ENCODE results near the gene ZNF487. TPM values are rescaled to one million over a fixed set of nuclear protein-coding genes. Genes with fewer than 3 reads are reported as not detected.

The ZNF487 gene
- total and polyA plus RNA-seq, 2 of the 13 experiments (the other 11 are each of a cell fraction or from before 2014, with no cell fraction given), result 7.4 to 8.8 TPM

- peak; percentile 9; the same call in 1 of the 2 replicates for TF ChIP-seq SOX13 (IDR thresholded peaks at IDR 0.05)
- TF ChIP-seq SOX13 (CRISPR knock-in tag; conservative IDR thresholded peaks at IDR 0.05 in 1 of 2, IDR thresholded peaks at IDR 0.05 in 1 of 2), result peak in 1 of 2 experiments; percentile 45; a peak in 1 of 4 replicates
- 0 out of 2 replicates have a peak, but pooled peaks have one; percentile 50 for TF ChIP-seq RCOR2 (CRISPR knock-in tag; IDR thresholded peaks at IDR 0.05)
- no peak for TF ChIP-seq ZNF841 (CRISPR knock-in tag; IDR thresholded peaks at IDR 0.05; ENCODE audit: borderline replicate concordance)
- TF ChIP-seq BHLHE40 (IDR thresholded peaks at IDR 0.05; ENCODE audit: low read length), result peak; percentile 94
- TF ChIP-seq HMG20A (CRISPR knock-in tag; IDR thresholded peaks at IDR 0.05; ENCODE audit: borderline replicate concordance), result no peak
- 0 out of 2 replicates have a peak, but pooled peaks have one; percentile 68 for TF ChIP-seq ZNF557 (CRISPR knock-in tag; IDR thresholded peaks at IDR 0.05)
- TF ChIP-seq SMC3 (IDR thresholded peaks at IDR 0.05; ENCODE audit: low read length), result peak; percentile 22; the same call in 1 of the 2 replicates
- peak; percentile 59 for TF ChIP-seq CTCF (CRISPR knock-in tag; IDR thresholded peaks at IDR 0.05)
- no peak for TF ChIP-seq ZNF737 (CRISPR knock-in tag; IDR thresholded peaks at IDR 0.05; ENCODE audit: borderline replicate concordance)
- no peak for TF ChIP-seq TMF1 (CRISPR knock-in tag; IDR thresholded peaks at IDR 0.05; ENCODE audit: low read depth)
- no peak for TF ChIP-seq JUNB (CRISPR knock-in tag; IDR thresholded peaks at IDR 0.05; ENCODE audit: borderline replicate concordance)
- no peak for TF ChIP-seq HNF1A (IDR thresholded peaks at IDR 0.05; ENCODE audit: low read depth)
- TF ChIP-seq HNF1A (CRISPR knock-in tag; IDR thresholded peaks at IDR 0.05; ENCODE audit: borderline replicate concordance), result no peak
- TF ChIP-seq NCOA1 (CRISPR knock-in tag; IDR thresholded peaks at IDR 0.05), result no peak
- TF ChIP-seq PHF5A (CRISPR knock-in tag; IDR thresholded peaks at IDR 0.05; ENCODE audit: low read depth, unreplicated experiment), result no peak
- TF ChIP-seq CEBPG (CRISPR knock-in tag; IDR thresholded peaks at IDR 0.05), result peak; percentile 96
- TF ChIP-seq STAG1 (CRISPR knock-in tag; IDR thresholded peaks at IDR 0.05), result peak; percentile 16; the same call in 1 of the 2 replicates
- 0 out of 4 replicates have a peak, but pooled peaks of 1 of the 2 experiments have one; percentile 39 for TF ChIP-seq REST (IDR thresholded peaks at IDR 0.05; ENCODE audit: borderline replicate concordance in 1 of 2, low read depth in 1 of 2, low read length in 2 of 2)
- TF ChIP-seq FOXJ3 (CRISPR knock-in tag; IDR thresholded peaks at IDR 0.05; ENCODE audit: borderline replicate concordance), result peak; percentile 40; the same call in 1 of the 2 replicates
- no peak for TF ChIP-seq ZNF333 (CRISPR knock-in tag; IDR thresholded peaks at IDR 0.05; ENCODE audit: borderline replicate concordance)
Measured at GRCh38 chr10:43407576-43408330, 29.2 kb upstream of the ZNF487 start (continued).

Data from HepG2 (cell line).